H1 (cell line): ENCODE results near the gene NOL9. TPM values are rescaled to one million over a fixed set of nuclear protein-coding genes. Genes with fewer than 3 reads are reported as not detected.

Source experiments
- CTCF ChIA-PET: fragments of 300-600 bp; sonication (Branson Sonifier 250); formaldehyde crosslinking; loops from one replicate; lab custom pipeline; 2021; ENCODE audit not compliant: partially characterized antibody; lab: Charles Lee
- POLR2A ChIA-PET: fragments of 300-600 bp; sonication (Branson Sonifier 250); formaldehyde crosslinking; loops from one replicate; lab custom pipeline; 2021; ENCODE audit warnings: inconsistent platforms; ENCODE audit not compliant: partially characterized antibody; lab: Charles Lee
- DNase-seq, 2 experiments: peaks; one replicate each; pipeline versions ENCODE4 v3.0.0 to v3.0.0-alpha.2; 2010 to 2022; ENCODE audit warnings: low spot score in 2 of 2, low read depth in 1 of 2, mixed read lengths in 1 of 2
- FAIRE-seq: peaks from 2 replicates; lab custom pipeline; 2011; peaks lifted over from hg19 to GRCh38; lab: Jason Lieb, UNC
- H2AFZ ChIP-seq: 2 replicates; pipeline ENCODE4 v1.8.1; 2012; ENCODE audit warnings: low read length, inconsistent platforms
- H2AK5ac ChIP-seq: 2 replicates; pipeline ENCODE4 v1.6.1; 2013; ENCODE audit warnings: low read depth, low read length
- H2BK120ac ChIP-seq: replicated peaks from 2 replicates; pipeline ENCODE3; 2013; ENCODE audit warnings: low read depth, low read length, inconsistent platforms
- H2BK12ac ChIP-seq: 2 replicates; pipeline ENCODE4 v1.6.1; 2013; ENCODE audit warnings: low read depth, low read length
- H2BK15ac ChIP-seq: 2 replicates; pipeline ENCODE4 v1.6.1; 2013; ENCODE audit warnings: low read length
- H2BK20ac ChIP-seq: 2 replicates; pipeline ENCODE4 v1.6.1; 2013; ENCODE audit warnings: low read length
- H2BK5ac ChIP-seq: 2 replicates; pipeline ENCODE4 v1.6.1; 2013; ENCODE audit warnings: low read depth, low read length
- H3K14ac ChIP-seq: 2 replicates; pipeline ENCODE4 v1.6.1; 2013; ENCODE audit warnings: inconsistent platforms; ENCODE audit not compliant: insufficient read length
- H3K18ac ChIP-seq: 2 replicates; pipeline ENCODE4 v1.6.1; 2013; ENCODE audit warnings: low read length; ENCODE audit errors: extremely low read depth
- H3K23ac ChIP-seq: 2 replicates; pipeline ENCODE4 v1.6.1; 2013; ENCODE audit warnings: inconsistent platforms; ENCODE audit not compliant: insufficient read length
- H3K23me2 ChIP-seq: 2 replicates; pipeline ENCODE4 v1.6.1; 2013; ENCODE audit warnings: low read depth, low read length
- H3K27ac ChIP-seq: 2 replicates; pipeline ENCODE4 v1.6.1; 2011; ENCODE audit warnings: low read depth, low read length, inconsistent platforms
- H3K27me3 ChIP-seq, 4 experiments: replicated peaks in 1 of 4; 1 replicate in 1 of 4; 2 replicates in 3 of 4; pipeline versions ENCODE4 v1.6.1 to v1.8.1; 2011 to 2013; ENCODE audit warnings: low read length in 3 of 4, mild to moderate bottlenecking in 3 of 4, inconsistent platforms in 2 of 4, mixed read lengths in 2 of 4, moderate library complexity in 1 of 4; ENCODE audit not compliant: control insufficient read depth in 3 of 4, insufficient read depth in 3 of 4; ENCODE audit errors: extremely low read depth in 1 of 4
- H3K36me3 ChIP-seq, 4 experiments: 2 replicates each; pipeline versions ENCODE4 v1.6.1 to v1.8.1; 2011 to 2013; ENCODE audit warnings: mild to moderate bottlenecking in 4 of 4, low read length in 3 of 4, moderate library complexity in 2 of 4, control low read depth in 1 of 4, inconsistent platforms in 1 of 4; ENCODE audit not compliant: insufficient read depth in 4 of 4, control insufficient read depth in 2 of 4
- H3K4ac ChIP-seq: replicated peaks from 2 replicates; pipeline ENCODE3; 2013; ENCODE audit warnings: low read length, low read depth, mixed read lengths, inconsistent platforms; ENCODE audit not compliant: insufficient read length
- H3K4me1 ChIP-seq, 4 experiments: replicated peaks in 1 of 4; 1 replicate in 1 of 4; 2 replicates in 3 of 4; pipeline versions ENCODE4 v1.6.1 to v1.8.1; 2011 to 2013; ENCODE audit warnings: low read length in 3 of 4, inconsistent platforms in 2 of 4, mixed read lengths in 1 of 4; ENCODE audit not compliant: insufficient read depth in 4 of 4, control insufficient read depth in 3 of 4
- H3K4me2 ChIP-seq, 2 experiments: 2 replicates each; pipeline versions ENCODE4 v1.6.1 to v1.8.1; 2011 to 2013; ENCODE audit warnings: low read depth in 2 of 2, low read length in 2 of 2, control low read depth in 1 of 2, inconsistent platforms in 1 of 2, mild to moderate bottlenecking in 1 of 2; ENCODE audit not compliant: insufficient read depth in 1 of 2
- H3K4me3 ChIP-seq, 4 experiments: fragments of 200-600, 300-600 bp in 1 of 4; sonication (generic), shearing (Covaris generic), sonication (Bioruptor Twin) in 1 of 4; 2 replicates each; pipeline versions ENCODE4 v1.5.1 to v1.8.1; 2011 to 2016; ENCODE audit warnings: low read length in 4 of 4, low read depth in 3 of 4, control low read depth in 2 of 4, inconsistent platforms in 2 of 4, mild to moderate bottlenecking in 2 of 4, mixed read lengths in 1 of 4, moderate library complexity in 1 of 4; ENCODE audit not compliant: insufficient read depth in 2 of 4; ENCODE audit errors: extremely low read depth in 1 of 4
- H3K56ac ChIP-seq: replicated peaks from 2 replicates; pipeline ENCODE3; 2013; ENCODE audit warnings: low read depth, mild to moderate bottlenecking, mixed read lengths, low read length, inconsistent platforms; ENCODE audit not compliant: insufficient read length
- H3K79me1 ChIP-seq: 2 replicates; pipeline ENCODE4 v1.6.1; 2013; ENCODE audit warnings: low read depth, low read length, control low read depth
- H3K79me2 ChIP-seq, 2 experiments: 2 replicates each; pipeline versions ENCODE4 v1.6.1 to v1.8.1; 2012 to 2013; ENCODE audit warnings: low read length in 2 of 2, mild to moderate bottlenecking in 2 of 2, inconsistent platforms in 1 of 2; ENCODE audit not compliant: insufficient read depth in 2 of 2, control insufficient read depth in 1 of 2
- H3K9ac ChIP-seq, 4 experiments: replicated peaks in 1 of 4; 1 replicate in 1 of 4; 2 replicates in 3 of 4; pipeline versions ENCODE4 v1.6.1 to v1.8.1; 2011 to 2013; ENCODE audit warnings: low read depth in 3 of 4, low read length in 3 of 4, control low read depth in 2 of 4, mild to moderate bottlenecking in 2 of 4, moderate library complexity in 2 of 4, inconsistent platforms in 1 of 4; ENCODE audit errors: extremely low read depth in 1 of 4
- H3K9me3 ChIP-seq, 2 experiments: 2 replicates each; pipeline versions ENCODE4 v1.6.1 to v1.8.1; 2012 to 2013; ENCODE audit warnings: mild to moderate bottlenecking in 2 of 2, moderate library complexity in 2 of 2, control low read depth in 1 of 2, inconsistent platforms in 1 of 2, low read depth in 1 of 2, low read length in 1 of 2, mixed read lengths in 1 of 2; ENCODE audit not compliant: insufficient read depth in 2 of 2
- H4K20me1 ChIP-seq, 2 experiments: replicated peaks in 1 of 2; 2 replicates each; pipeline versions ENCODE3 to v1.8.1; 2011 to 2013; ENCODE audit warnings: inconsistent platforms in 2 of 2, low read length in 2 of 2, mild to moderate bottlenecking in 1 of 2; ENCODE audit not compliant: insufficient read depth in 2 of 2, control insufficient read depth in 1 of 2
- H4K5ac ChIP-seq: 2 replicates; pipeline ENCODE4 v1.6.1; 2013; ENCODE audit warnings: low read length, low read depth, mixed read lengths, inconsistent platforms; ENCODE audit not compliant: insufficient read length
- H4K8ac ChIP-seq: 2 replicates; pipeline ENCODE4 v1.8.0; 2013; ENCODE audit warnings: mild to moderate bottlenecking, moderate library complexity, low read length, inconsistent platforms; ENCODE audit not compliant: insufficient read depth; ENCODE audit errors: extremely low read depth
- H4K91ac ChIP-seq: replicated peaks from 2 replicates; pipeline ENCODE3; 2013; ENCODE audit warnings: low read length, mixed read lengths, inconsistent platforms; ENCODE audit not compliant: insufficient read length
- BACH1 ChIP-seq: IDR thresholded peaks from 2 replicates; pipeline ENCODE4 v1.6.1; 2012; ENCODE audit warnings: low read length, improper control_type of control experiment
- BCL11A ChIP-seq, 2 experiments: IDR thresholded peaks; one replicate each; pipeline ENCODE4 v1.6.1; 2011; ENCODE audit warnings: low read depth in 2 of 2, low read length in 2 of 2, mild to moderate bottlenecking in 2 of 2
- HDAC2 ChIP-seq, 2 experiments: fragments of 300-600 bp in 1 of 2; sonication (generic) in 1 of 2; IDR thresholded peaks; 2 replicates each; pipeline ENCODE4 v1.6.1; 2011 to 2012; ENCODE audit warnings: low read depth in 2 of 2, low read length in 2 of 2, mild to moderate bottlenecking in 2 of 2, moderate library complexity in 2 of 2, borderline replicate concordance in 1 of 2, inconsistent platforms in 1 of 2
- RFX5 ChIP-seq: IDR thresholded peaks from 2 replicates; pipeline ENCODE4 v1.6.1; 2011; ENCODE audit warnings: low read depth, low read length, improper control_type of control experiment, borderline replicate concordance
- RNF2 ChIP-seq: fragments of 200-900, 300-1000 bp; sonication (generic); IDR thresholded peaks from 2 replicates; pipeline ENCODE4 v1.7.1; 2016; ENCODE audit warnings: borderline replicate concordance, low read depth, mild to moderate bottlenecking, antibody characterized with exemption, low read length; ENCODE audit not compliant: poor library complexity, severe bottlenecking; ENCODE audit errors: missing control alignments
- RXRA ChIP-seq: IDR thresholded peaks from 2 replicates; pipeline ENCODE4 v1.6.1; 2011; ENCODE audit warnings: low read depth, mild to moderate bottlenecking, low read length, moderate library complexity; ENCODE audit not compliant: insufficient read depth
- TBP ChIP-seq: IDR thresholded peaks from 2 replicates; pipeline ENCODE4 v1.6.1; 2011; ENCODE audit warnings: low read depth, low read length, improper control_type of control experiment
- WGBS, 2 experiments: shearing (Covaris generic) in 1 of 2; methylation state at CpG; one replicate each; pipeline versions ENCODE4 v1.1.6 to v1.1.7; 2013 to 2015; ENCODE audit warnings: low lambda C conversion rate in 2 of 2, mixed read lengths in 2 of 2, inconsistent platforms in 1 of 2, low coverage in 1 of 2, missing lambda C conversion rate in 1 of 2; ENCODE audit not compliant: insufficient replicate concordance in 2 of 2, insufficient coverage in 1 of 2, insufficient read length in 1 of 2; ENCODE audit errors: extremely low coverage in 1 of 2, missing lambda C conversion rate in 1 of 2; 5-methylcytosine and 5-hydroxymethylcytosine counted together
- polyA plus RNA-seq, 7 experiments: library from polyadenylated mRNA; depleted of rRNA in 3 of 7; stranded (reverse) in 5 of 7; unstranded in 2 of 7; fragments of >200 nt in 5 of 7; fragments of 200-250 nt in 2 of 7; gene quantifications; 1 replicate in 5 of 7; 2 replicates in 1 of 7; 4 replicates in 1 of 7; pipeline versions ENCODE4 v1.2.1 to v1.2.3, GENCODE V29; 2011 to 2013; ENCODE audit warnings: missing spikeins in 2 of 7, mixed read lengths in 2 of 7
- total RNA-seq: library from RNA; stranded (reverse); fragmentation: NEBNext Ultra II Directional; extraction: Animal tissue kit (Norgen Biotek cat#: 25700); gene quantifications from 2 replicates; pipeline ENCODE4 v1.2.1, GENCODE V29; 2021
- TF ChIP-seq, protein P1 (sequence below): IDR thresholded peaks from 2 replicates; pipeline ENCODE4 v1.6.1; 2012; ENCODE audit warnings: low read length, inconsistent platforms

The NOL9 gene
- total and polyA plus RNA-seq, 2 of the 8 experiments (the other 6 are each of a cell fraction or from before 2014, with no cell fraction given): 17.1 to 38.1 TPM

DNA sequence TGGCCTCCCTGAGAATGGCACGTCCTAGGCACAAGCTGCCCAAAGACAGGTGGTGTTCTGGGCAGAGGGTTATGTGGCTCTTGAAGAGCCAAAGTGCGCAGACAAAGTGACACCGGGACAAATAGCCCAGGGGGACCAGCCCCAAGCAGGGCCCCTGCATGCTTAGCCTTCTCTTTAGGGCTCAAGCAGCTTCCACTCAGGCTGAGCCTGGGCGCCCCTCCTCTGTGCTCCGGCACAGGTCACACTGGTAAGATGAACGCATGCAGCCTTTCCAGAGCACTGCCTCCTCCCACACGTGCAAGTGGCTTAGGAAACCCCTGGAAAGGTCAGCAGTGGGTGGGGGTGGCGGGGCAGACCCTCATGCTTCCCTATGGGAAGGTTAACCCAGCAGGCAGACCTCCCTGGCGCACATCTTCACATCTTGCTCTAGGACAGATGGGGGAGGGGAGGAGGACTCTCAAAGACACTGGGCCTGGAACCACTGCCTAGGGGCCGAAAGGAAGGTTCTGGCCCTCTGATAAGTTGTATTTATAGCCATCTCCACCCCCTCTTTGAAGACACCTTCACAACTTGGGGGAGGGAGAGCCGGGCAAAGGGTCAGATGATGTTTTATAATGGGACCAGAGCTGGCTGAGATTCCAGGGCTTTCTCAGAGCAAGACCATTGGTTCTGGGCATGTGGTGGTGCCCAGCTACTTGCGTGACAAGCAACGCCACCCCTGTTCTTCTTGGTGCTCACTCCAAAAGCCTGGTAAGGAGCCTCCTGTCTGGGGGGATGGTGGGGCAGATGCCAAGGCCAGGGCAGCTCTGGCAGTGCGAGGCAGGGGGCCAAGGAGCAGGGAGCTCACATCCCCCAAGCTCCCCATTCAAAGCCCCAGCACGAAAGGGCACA is 42.8 kb upstream of the NOL9 start:
- no peak overlapping the region for H2BK15ac ChIP-seq
- WGBS, 2 experiments: 91% methylated on average over 15 of the region's 15 CpGs; no CpG with 5 or more reads in 1 of the 2 experiments
- H2BK12ac ChIP-seq: no peak overlapping the region
- no peaks in the 10 kb centered on the region; a peak in 1 of 7 replicates for H3K27me3 ChIP-seq
- H2BK5ac ChIP-seq: peak overlapping the region; percentile 12; the same call in 1 of the 2 replicates
- DNase-seq (no peak), FAIRE-seq (no peak)
- H3K23ac ChIP-seq: no peak overlapping the region
- ChIA-PET POLR2A (interaction anchor here (1.6 to 10.8 kb wide), 4 partner anchors 11 to 60 kb away, joined by 4 to 196 read pairs (median 120); partner anchors contain the start of genes THAP3 and ZBTB48), CTCF (interaction anchor here (0.5 to 1.9 kb wide), 8 partner anchors 8 to 73 kb away, joined by 3 to 8 read pairs (median 3); partner anchors contain the start of genes NOL9, TAS1R1 and THAP3)
- no peak overlapping the region for H3K56ac ChIP-seq
- no peaks in the 10 kb centered on the region for H3K9me3 ChIP-seq
- peaks cover 27 to 48% of the 10 kb centered on the region in 2 experiments for H4K20me1 ChIP-seq
- H3K4me2 ChIP-seq: no peak overlapping the region
- H3K23me2 ChIP-seq: peaks cover 15% of the 10 kb centered on the region
- H4K8ac ChIP-seq: no peak overlapping the region
- H2AFZ ChIP-seq: no peak overlapping the region
- H3K9ac ChIP-seq: no peak overlapping the region
- no peak overlapping the region for H3K4me3 ChIP-seq
- H2BK120ac ChIP-seq: no peak overlapping the region
- H3K4ac ChIP-seq: no peak overlapping the region
- no peak overlapping the region for H4K91ac ChIP-seq
- no peak overlapping the region for H2AK5ac ChIP-seq
- H3K14ac ChIP-seq: no peak overlapping the region
- H3K4me1 ChIP-seq: peaks cover 0 to 6% (median 5%) of the 10 kb centered on the region in 4 experiments; a peak in 4 of 7 replicates
- peaks cover 10 to 37% (median 37%) of the 10 kb centered on the region in 4 experiments for H3K36me3 ChIP-seq
- peaks cover 21 to 53% of the 10 kb centered on the region in 2 experiments; a peak in 3 of 4 replicates for H3K79me2 ChIP-seq
- no peak overlapping the region for H3K18ac ChIP-seq
- peaks cover 20% of the 10 kb centered on the region for H3K79me1 ChIP-seq
- no peak overlapping the region for H4K5ac ChIP-seq
- no peak overlapping the region for H2BK20ac ChIP-seq
- H3K27ac ChIP-seq: no peak overlapping the region; the same call in 1 of the 2 replicates
- TF ChIP-seq, protein P1, sequence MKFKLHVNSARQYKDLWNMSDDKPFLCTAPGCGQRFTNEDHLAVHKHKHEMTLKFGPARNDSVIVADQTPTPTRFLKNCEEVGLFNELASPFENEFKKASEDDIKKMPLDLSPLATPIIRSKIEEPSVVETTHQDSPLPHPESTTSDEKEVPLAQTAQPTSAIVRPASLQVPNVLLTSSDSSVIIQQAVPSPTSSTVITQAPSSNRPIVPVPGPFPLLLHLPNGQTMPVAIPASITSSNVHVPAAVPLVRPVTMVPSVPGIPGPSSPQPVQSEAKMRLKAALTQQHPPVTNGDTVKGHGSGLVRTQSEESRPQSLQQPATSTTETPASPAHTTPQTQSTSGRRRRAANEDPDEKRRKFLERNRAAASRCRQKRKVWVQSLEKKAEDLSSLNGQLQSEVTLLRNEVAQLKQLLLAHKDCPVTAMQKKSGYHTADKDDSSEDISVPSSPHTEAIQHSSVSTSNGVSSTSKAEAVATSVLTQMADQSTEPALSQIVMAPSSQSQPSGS: no peak
- TF ChIP-seq RFX5 (no peak), BCL11A (IDR thresholded peaks at IDR 0.05; ENCODE audit: low read depth in 2 of 2, low read length in 2 of 2) (no peak), RNF2 (no peak), HDAC2 (IDR thresholded peaks at IDR 0.05; ENCODE audit: borderline replicate concordance in 1 of 2, low read depth in 2 of 2, low read length in 2 of 2) (no peak), BACH1 (no peak), RXRA (no peak), TBP (no peak)
